Osteoblast (primary cell): ENCODE measurements around the gene COBL. TPM values are rescaled to one million over a fixed set of nuclear protein-coding genes. Genes with fewer than 3 reads are reported as not detected.
A peak's percentile ranks its signal among the peaks of the same experiment; 100 is the strongest.

Experiments used
- DNase-seq: peaks from one replicate; pipeline ENCODE4 v3.0.0; 2011; ENCODE audit warnings: low spot score, mixed read lengths; ENCODE audit not compliant: insufficient read length; ENCODE audit errors: missing footprints
- H2AFZ ChIP-seq: 2 replicates; pipeline ENCODE4 v1.6.0; 2011; ENCODE audit warnings: mild to moderate bottlenecking, low read length
- H3K27ac ChIP-seq: 2 replicates; pipeline ENCODE4 v1.5.1; 2011; ENCODE audit warnings: mild to moderate bottlenecking, low read depth, low read length, moderate library complexity
- H3K27me3 ChIP-seq: 2 replicates; pipeline ENCODE4 v1.6.0; 2012; ENCODE audit warnings: mild to moderate bottlenecking, control low read depth, inconsistent platforms, low read length, moderate library complexity; ENCODE audit not compliant: insufficient read depth
- H3K36me3 ChIP-seq: 2 replicates; pipeline ENCODE4 v1.5.1; 2011; ENCODE audit warnings: mild to moderate bottlenecking, low read length, control low read depth, moderate library complexity; ENCODE audit not compliant: insufficient read depth
- H3K4me1 ChIP-seq: 2 replicates; pipeline ENCODE4 v1.5.1; 2011; ENCODE audit warnings: mild to moderate bottlenecking, low read length, control low read depth, moderate library complexity; ENCODE audit not compliant: insufficient read depth
- H3K4me2 ChIP-seq: 2 replicates; pipeline ENCODE4 v1.6.0; 2011; ENCODE audit warnings: mild to moderate bottlenecking, low read length; ENCODE audit not compliant: insufficient read depth
- H3K4me3 ChIP-seq: fragments of 200-600 bp; sonication (generic); 3 replicates; pipeline ENCODE4 v1.5.1; 2012; ENCODE audit warnings: mild to moderate bottlenecking, low read length, inconsistent platforms; ENCODE audit not compliant: insufficient read depth
- H3K79me2 ChIP-seq: 2 replicates; pipeline ENCODE4 v1.6.0; 2012; ENCODE audit warnings: mild to moderate bottlenecking, low read length, control low read depth, inconsistent platforms; ENCODE audit not compliant: insufficient read depth
- H3K9me3 ChIP-seq: 2 replicates; pipeline ENCODE4 v1.5.1; 2011; ENCODE audit warnings: low read depth, low read length, control low read depth
- H4K20me1 ChIP-seq: 2 replicates; pipeline ENCODE4 v1.6.0; 2012; ENCODE audit warnings: mild to moderate bottlenecking, low read length, control low read depth; ENCODE audit not compliant: insufficient read depth
- CTCF ChIP-seq: IDR thresholded peaks from 2 replicates; pipeline ENCODE4 v1.5.1; 2011; ENCODE audit warnings: mild to moderate bottlenecking, low read depth, low read length, moderate library complexity; ENCODE audit errors: extremely low read depth
- total RNA-seq: library from RNA; depleted of rRNA; stranded (reverse); fragments of >200 nt; gene quantifications from 2 replicates; pipeline ENCODE4 v1.2.3, GENCODE V29; 2012

Gene COBL
- total RNA-seq, 1 donor = under 0.01 TPM

GRCh38 chr7:51316262-51316665 is 345 bp downstream of the COBL start:
- Histone ChIP-seq H3K4me3 (no peak overlapping the region), H3K27me3 (peaks cover 31% of the 10 kb centered on the region), H2AFZ (no peak overlapping the region), H3K79me2 (no peaks in the 10 kb centered on the region), H3K9me3 (no peaks in the 10 kb centered on the region), H4K20me1 (no peaks in the 10 kb centered on the region), H3K27ac (no peak overlapping the region), H3K4me2 (peak overlapping the region; percentile 58), H3K4me1 (no peaks in the 10 kb centered on the region), H3K36me3 (no peaks in the 10 kb centered on the region)
- DNase-seq = no peak
- no peak for TF ChIP-seq CTCF

GRCh38 chr7:51315393-51316261 is 982 bp downstream of the COBL start:
- Histone ChIP-seq H3K4me3 (peak overlapping the region; percentile 57), H2AFZ (no peak overlapping the region), H3K27me3 (peaks cover 31% of the 10 kb centered on the region), H3K36me3 (no peaks in the 10 kb centered on the region), H3K79me2 (no peaks in the 10 kb centered on the region), H3K4me2 (peak overlapping the region; percentile 58), H4K20me1 (no peaks in the 10 kb centered on the region), H3K4me1 (no peaks in the 10 kb centered on the region), H3K9me3 (no peaks in the 10 kb centered on the region), H3K27ac (no peak overlapping the region)
- no peak for TF ChIP-seq CTCF
- peak; percentile 86 for DNase-seq

GRCh38 chr7:51314726-51315125 is 1.9 kb downstream of the COBL start:
- no peak for DNase-seq
- no peaks in the 10 kb centered on the region for H3K36me3 ChIP-seq
- TF ChIP-seq CTCF = no peak
- no peak overlapping the region for H3K4me3 ChIP-seq
- no peaks in the 10 kb centered on the region for H4K20me1 ChIP-seq
- no peak overlapping the region for H2AFZ ChIP-seq
- no peaks in the 10 kb centered on the region for H3K79me2 ChIP-seq
- H3K27ac ChIP-seq = no peak overlapping the region
- peaks cover 31% of the 10 kb centered on the region for H3K27me3 ChIP-seq
- no peaks in the 10 kb centered on the region for H3K9me3 ChIP-seq
- H3K4me1 ChIP-seq = no peaks in the 10 kb centered on the region
- no peak overlapping the region for H3K4me2 ChIP-seq

- TF ChIP-seq CTCF = no peak
- H3K9me3 ChIP-seq = no peaks in the 10 kb centered on the region
- DNase-seq = no peak
- no peaks in the 10 kb centered on the region for H3K79me2 ChIP-seq
- H3K27me3 ChIP-seq = peaks cover 31% of the 10 kb centered on the region
- H3K4me1 ChIP-seq = no peaks in the 10 kb centered on the region
- H4K20me1 ChIP-seq = no peaks in the 10 kb centered on the region
- no peak overlapping the region for H2AFZ ChIP-seq
- H3K36me3 ChIP-seq = no peaks in the 10 kb centered on the region
- no peak overlapping the region for H3K27ac ChIP-seq
- no peak overlapping the region for H3K4me2 ChIP-seq
- H3K4me3 ChIP-seq = no peak overlapping the region
Measured at GRCh38 chr7:51313738-51314425, 2.7 kb downstream of the COBL start.
